ENCODE data around the gene ILF3.

DNA sequence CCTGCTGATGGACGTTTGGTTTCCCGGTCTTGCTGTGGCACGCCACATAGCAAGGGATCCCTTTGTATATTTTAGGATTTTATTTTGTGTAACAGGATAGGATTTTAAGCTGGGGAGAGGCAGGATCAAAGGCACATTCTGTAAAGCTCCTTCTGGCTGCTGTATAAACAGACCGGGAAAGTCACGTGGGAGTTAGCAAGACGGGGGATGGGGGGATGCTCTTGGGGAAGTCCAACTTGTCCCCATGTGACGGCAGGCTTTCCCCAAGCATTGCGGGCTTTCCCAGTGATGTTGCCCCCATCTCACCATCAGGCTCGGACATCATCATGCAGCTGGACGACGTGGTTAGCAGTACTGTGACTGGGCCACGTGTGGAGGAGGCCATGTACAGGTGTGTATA is 52.8 kb downstream of the ILF3 start:
- TF ChIP-seq, protein P1, sequence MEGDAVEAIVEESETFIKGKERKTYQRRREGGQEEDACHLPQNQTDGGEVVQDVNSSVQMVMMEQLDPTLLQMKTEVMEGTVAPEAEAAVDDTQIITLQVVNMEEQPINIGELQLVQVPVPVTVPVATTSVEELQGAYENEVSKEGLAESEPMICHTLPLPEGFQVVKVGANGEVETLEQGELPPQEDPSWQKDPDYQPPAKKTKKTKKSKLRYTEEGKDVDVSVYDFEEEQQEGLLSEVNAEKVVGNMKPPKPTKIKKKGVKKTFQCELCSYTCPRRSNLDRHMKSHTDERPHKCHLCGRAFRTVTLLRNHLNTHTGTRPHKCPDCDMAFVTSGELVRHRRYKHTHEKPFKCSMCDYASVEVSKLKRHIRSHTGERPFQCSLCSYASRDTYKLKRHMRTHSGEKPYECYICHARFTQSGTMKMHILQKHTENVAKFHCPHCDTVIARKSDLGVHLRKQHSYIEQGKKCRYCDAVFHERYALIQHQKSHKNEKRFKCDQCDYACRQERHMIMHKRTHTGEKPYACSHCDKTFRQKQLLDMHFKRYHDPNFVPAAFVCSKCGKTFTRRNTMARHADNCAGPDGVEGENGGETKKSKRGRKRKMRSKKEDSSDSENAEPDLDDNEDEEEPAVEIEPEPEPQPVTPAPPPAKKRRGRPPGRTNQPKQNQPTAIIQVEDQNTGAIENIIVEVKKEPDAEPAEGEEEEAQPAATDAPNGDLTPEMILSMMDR (IDR thresholded peaks at IDR 0.05; ENCODE audit: insufficient read depth, low read length, poor library complexity, severe bottlenecking) = no peak
- no peak for TF ChIP-seq EZH2phosphoT487 (conservative IDR thresholded peaks at IDR 0.05; ENCODE audit: low read length)
